H1 (cell line): ENCODE data around the gene UTS2B. TPM values are rescaled to one million over a fixed set of nuclear protein-coding genes. Genes with fewer than 3 reads are reported as not detected.

Experiments
- CTCF ChIA-PET: fragments of 300-600 bp; sonication (Branson Sonifier 250); formaldehyde crosslinking; loops from one replicate; lab custom pipeline; 2021; ENCODE audit not compliant: partially characterized antibody; lab: Charles Lee
- POLR2A ChIA-PET: fragments of 300-600 bp; sonication (Branson Sonifier 250); formaldehyde crosslinking; loops from one replicate; lab custom pipeline; 2021; ENCODE audit warnings: inconsistent platforms; ENCODE audit not compliant: partially characterized antibody; lab: Charles Lee
- DNase-seq, 2 experiments: peaks; one replicate each; pipeline versions ENCODE4 v3.0.0 to v3.0.0-alpha.2; 2010 to 2022; ENCODE audit warnings: low spot score in 2 of 2, low read depth in 1 of 2, mixed read lengths in 1 of 2
- FAIRE-seq: peaks from 2 replicates; lab custom pipeline; 2011; peaks lifted over from hg19 to GRCh38; lab: Jason Lieb, UNC
- H2AFZ ChIP-seq: 2 replicates; pipeline ENCODE4 v1.8.1; 2012; ENCODE audit warnings: low read length, inconsistent platforms
- H2AK5ac ChIP-seq: 2 replicates; pipeline ENCODE4 v1.6.1; 2013; ENCODE audit warnings: low read depth, low read length
- H2BK120ac ChIP-seq: replicated peaks from 2 replicates; pipeline ENCODE3; 2013; ENCODE audit warnings: low read depth, low read length, inconsistent platforms
- H2BK12ac ChIP-seq: 2 replicates; pipeline ENCODE4 v1.6.1; 2013; ENCODE audit warnings: low read depth, low read length
- H2BK15ac ChIP-seq: 2 replicates; pipeline ENCODE4 v1.6.1; 2013; ENCODE audit warnings: low read length
- H2BK20ac ChIP-seq: 2 replicates; pipeline ENCODE4 v1.6.1; 2013; ENCODE audit warnings: low read length
- H2BK5ac ChIP-seq: 2 replicates; pipeline ENCODE4 v1.6.1; 2013; ENCODE audit warnings: low read depth, low read length
- H3K14ac ChIP-seq: 2 replicates; pipeline ENCODE4 v1.6.1; 2013; ENCODE audit warnings: inconsistent platforms; ENCODE audit not compliant: insufficient read length
- H3K18ac ChIP-seq: 2 replicates; pipeline ENCODE4 v1.6.1; 2013; ENCODE audit warnings: low read length; ENCODE audit errors: extremely low read depth
- H3K23ac ChIP-seq: 2 replicates; pipeline ENCODE4 v1.6.1; 2013; ENCODE audit warnings: inconsistent platforms; ENCODE audit not compliant: insufficient read length
- H3K23me2 ChIP-seq: 2 replicates; pipeline ENCODE4 v1.6.1; 2013; ENCODE audit warnings: low read depth, low read length
- H3K27ac ChIP-seq: 2 replicates; pipeline ENCODE4 v1.6.1; 2011; ENCODE audit warnings: low read depth, low read length, inconsistent platforms
- H3K27me3 ChIP-seq, 4 experiments: replicated peaks in 1 of 4; 1 replicate in 1 of 4; 2 replicates in 3 of 4; pipeline versions ENCODE4 v1.6.1 to v1.8.1; 2011 to 2013; ENCODE audit warnings: low read length in 3 of 4, mild to moderate bottlenecking in 3 of 4, inconsistent platforms in 2 of 4, mixed read lengths in 2 of 4, moderate library complexity in 1 of 4; ENCODE audit not compliant: control insufficient read depth in 3 of 4, insufficient read depth in 3 of 4; ENCODE audit errors: extremely low read depth in 1 of 4
- H3K36me3 ChIP-seq, 4 experiments: 2 replicates each; pipeline versions ENCODE4 v1.6.1 to v1.8.1; 2011 to 2013; ENCODE audit warnings: mild to moderate bottlenecking in 4 of 4, low read length in 3 of 4, moderate library complexity in 2 of 4, control low read depth in 1 of 4, inconsistent platforms in 1 of 4; ENCODE audit not compliant: insufficient read depth in 4 of 4, control insufficient read depth in 2 of 4
- H3K4ac ChIP-seq: replicated peaks from 2 replicates; pipeline ENCODE3; 2013; ENCODE audit warnings: low read length, low read depth, mixed read lengths, inconsistent platforms; ENCODE audit not compliant: insufficient read length
- H3K4me1 ChIP-seq, 4 experiments: replicated peaks in 1 of 4; 1 replicate in 1 of 4; 2 replicates in 3 of 4; pipeline versions ENCODE4 v1.6.1 to v1.8.1; 2011 to 2013; ENCODE audit warnings: low read length in 3 of 4, inconsistent platforms in 2 of 4, mixed read lengths in 1 of 4; ENCODE audit not compliant: insufficient read depth in 4 of 4, control insufficient read depth in 3 of 4
- H3K4me2 ChIP-seq, 2 experiments: 2 replicates each; pipeline versions ENCODE4 v1.6.1 to v1.8.1; 2011 to 2013; ENCODE audit warnings: low read depth in 2 of 2, low read length in 2 of 2, control low read depth in 1 of 2, inconsistent platforms in 1 of 2, mild to moderate bottlenecking in 1 of 2; ENCODE audit not compliant: insufficient read depth in 1 of 2
- H3K4me3 ChIP-seq, 4 experiments: fragments of 200-600, 300-600 bp in 1 of 4; sonication (generic), shearing (Covaris generic), sonication (Bioruptor Twin) in 1 of 4; 2 replicates each; pipeline versions ENCODE4 v1.5.1 to v1.8.1; 2011 to 2016; ENCODE audit warnings: low read length in 4 of 4, low read depth in 3 of 4, control low read depth in 2 of 4, inconsistent platforms in 2 of 4, mild to moderate bottlenecking in 2 of 4, mixed read lengths in 1 of 4, moderate library complexity in 1 of 4; ENCODE audit not compliant: insufficient read depth in 2 of 4; ENCODE audit errors: extremely low read depth in 1 of 4
- H3K56ac ChIP-seq: replicated peaks from 2 replicates; pipeline ENCODE3; 2013; ENCODE audit warnings: low read depth, mild to moderate bottlenecking, mixed read lengths, low read length, inconsistent platforms; ENCODE audit not compliant: insufficient read length
- H3K79me1 ChIP-seq: 2 replicates; pipeline ENCODE4 v1.6.1; 2013; ENCODE audit warnings: low read depth, low read length, control low read depth
- H3K79me2 ChIP-seq, 2 experiments: 2 replicates each; pipeline versions ENCODE4 v1.6.1 to v1.8.1; 2012 to 2013; ENCODE audit warnings: low read length in 2 of 2, mild to moderate bottlenecking in 2 of 2, inconsistent platforms in 1 of 2; ENCODE audit not compliant: insufficient read depth in 2 of 2, control insufficient read depth in 1 of 2
- H3K9ac ChIP-seq, 4 experiments: replicated peaks in 1 of 4; 1 replicate in 1 of 4; 2 replicates in 3 of 4; pipeline versions ENCODE4 v1.6.1 to v1.8.1; 2011 to 2013; ENCODE audit warnings: low read depth in 3 of 4, low read length in 3 of 4, control low read depth in 2 of 4, mild to moderate bottlenecking in 2 of 4, moderate library complexity in 2 of 4, inconsistent platforms in 1 of 4; ENCODE audit errors: extremely low read depth in 1 of 4
- H3K9me3 ChIP-seq, 2 experiments: 2 replicates each; pipeline versions ENCODE4 v1.6.1 to v1.8.1; 2012 to 2013; ENCODE audit warnings: mild to moderate bottlenecking in 2 of 2, moderate library complexity in 2 of 2, control low read depth in 1 of 2, inconsistent platforms in 1 of 2, low read depth in 1 of 2, low read length in 1 of 2, mixed read lengths in 1 of 2; ENCODE audit not compliant: insufficient read depth in 2 of 2
- H4K20me1 ChIP-seq, 2 experiments: replicated peaks in 1 of 2; 2 replicates each; pipeline versions ENCODE3 to v1.8.1; 2011 to 2013; ENCODE audit warnings: inconsistent platforms in 2 of 2, low read length in 2 of 2, mild to moderate bottlenecking in 1 of 2; ENCODE audit not compliant: insufficient read depth in 2 of 2, control insufficient read depth in 1 of 2
- H4K5ac ChIP-seq: 2 replicates; pipeline ENCODE4 v1.6.1; 2013; ENCODE audit warnings: low read length, low read depth, mixed read lengths, inconsistent platforms; ENCODE audit not compliant: insufficient read length
- H4K8ac ChIP-seq: 2 replicates; pipeline ENCODE4 v1.8.0; 2013; ENCODE audit warnings: mild to moderate bottlenecking, moderate library complexity, low read length, inconsistent platforms; ENCODE audit not compliant: insufficient read depth; ENCODE audit errors: extremely low read depth
- H4K91ac ChIP-seq: replicated peaks from 2 replicates; pipeline ENCODE3; 2013; ENCODE audit warnings: low read length, mixed read lengths, inconsistent platforms; ENCODE audit not compliant: insufficient read length
- BRCA1 ChIP-seq: IDR thresholded peaks from 2 replicates; pipeline ENCODE4 v1.6.1; 2012; ENCODE audit warnings: low read depth, low read length, improper control_type of control experiment
- CEBPB ChIP-seq: IDR thresholded peaks from 2 replicates; pipeline ENCODE4 v1.6.1; 2012; ENCODE audit warnings: low read depth, low read length
- CREB1 ChIP-seq: IDR thresholded peaks from 2 replicates; pipeline ENCODE4 v1.6.1; 2012; ENCODE audit warnings: inconsistent platforms
- HDAC2 ChIP-seq, 2 experiments: fragments of 300-600 bp in 1 of 2; sonication (generic) in 1 of 2; IDR thresholded peaks; 2 replicates each; pipeline ENCODE4 v1.6.1; 2011 to 2012; ENCODE audit warnings: low read depth in 2 of 2, low read length in 2 of 2, mild to moderate bottlenecking in 2 of 2, moderate library complexity in 2 of 2, borderline replicate concordance in 1 of 2, inconsistent platforms in 1 of 2
- KDM5A ChIP-seq: fragments of 200-600 bp; IDR thresholded peaks from 2 replicates; pipeline ENCODE4 v1.7.1; 2012; ENCODE audit warnings: mild to moderate bottlenecking, low read length, inconsistent platforms, mixed read lengths
- MAFK ChIP-seq: IDR thresholded peaks from 2 replicates; pipeline ENCODE4 v1.6.1; 2012; ENCODE audit warnings: low read depth, mild to moderate bottlenecking, improper control_type of control experiment, low read length
- RBBP5 ChIP-seq: IDR thresholded peaks from 2 replicates; pipeline ENCODE4 v1.7.1; 2012; ENCODE audit warnings: low read depth, mild to moderate bottlenecking, inconsistent platforms, low read length, moderate library complexity, borderline replicate concordance
- SIN3A ChIP-seq, 2 experiments: IDR thresholded peaks in 1 of 2; conservative IDR thresholded peaks in 1 of 2; 2 replicates each; pipeline ENCODE4 v1.6.1; 2011 to 2012; ENCODE audit warnings: low read length in 2 of 2, improper control_type of control experiment in 1 of 2, low read depth in 1 of 2, mild to moderate bottlenecking in 1 of 2
- SIX5 ChIP-seq: IDR thresholded peaks from 2 replicates; pipeline ENCODE4 v1.6.1; 2011; ENCODE audit warnings: mild to moderate bottlenecking, low read depth, low read length
- SP4 ChIP-seq: IDR thresholded peaks from 2 replicates; pipeline ENCODE4 v1.6.1; 2012; ENCODE audit warnings: low read length, inconsistent platforms
- TAF1 ChIP-seq: IDR thresholded peaks from 2 replicates; pipeline ENCODE4 v1.6.1; 2011; ENCODE audit warnings: mild to moderate bottlenecking, low read depth, low read length
- YY1 ChIP-seq: IDR thresholded peaks from 2 replicates; pipeline ENCODE4 v1.6.1; 2011; ENCODE audit warnings: low read depth, mild to moderate bottlenecking, low read length
- WGBS, 2 experiments: shearing (Covaris generic) in 1 of 2; methylation state at CpG; one replicate each; pipeline versions ENCODE4 v1.1.6 to v1.1.7; 2013 to 2015; ENCODE audit warnings: low lambda C conversion rate in 2 of 2, mixed read lengths in 2 of 2, inconsistent platforms in 1 of 2, low coverage in 1 of 2, missing lambda C conversion rate in 1 of 2; ENCODE audit not compliant: insufficient replicate concordance in 2 of 2, insufficient coverage in 1 of 2, insufficient read length in 1 of 2; ENCODE audit errors: extremely low coverage in 1 of 2, missing lambda C conversion rate in 1 of 2; 5-methylcytosine and 5-hydroxymethylcytosine counted together
- polyA plus RNA-seq, 7 experiments: library from polyadenylated mRNA; depleted of rRNA in 3 of 7; stranded (reverse) in 5 of 7; unstranded in 2 of 7; fragments of >200 nt in 5 of 7; fragments of 200-250 nt in 2 of 7; gene quantifications; 1 replicate in 5 of 7; 2 replicates in 1 of 7; 4 replicates in 1 of 7; pipeline versions ENCODE4 v1.2.1 to v1.2.3, GENCODE V29; 2011 to 2013; ENCODE audit warnings: missing spikeins in 2 of 7, mixed read lengths in 2 of 7
- total RNA-seq: library from RNA; stranded (reverse); fragmentation: NEBNext Ultra II Directional; extraction: Animal tissue kit (Norgen Biotek cat#: 25700); gene quantifications from 2 replicates; pipeline ENCODE4 v1.2.1, GENCODE V29; 2021
- TF ChIP-seq, protein P1 (sequence below): IDR thresholded peaks from 2 replicates; pipeline ENCODE4 v1.6.1; 2012; ENCODE audit warnings: inconsistent platforms
- TF ChIP-seq, protein P2 (sequence below): IDR thresholded peaks from 2 replicates; pipeline ENCODE4 v1.6.1; 2011; ENCODE audit warnings: low read depth, mild to moderate bottlenecking, low read length; ENCODE audit not compliant: insufficient read depth

UTS2B gene
- total and polyA plus RNA-seq, 2 of the 8 experiments (the other 6 are each of a cell fraction or from before 2014, with no cell fraction given) = not detected

DNA sequence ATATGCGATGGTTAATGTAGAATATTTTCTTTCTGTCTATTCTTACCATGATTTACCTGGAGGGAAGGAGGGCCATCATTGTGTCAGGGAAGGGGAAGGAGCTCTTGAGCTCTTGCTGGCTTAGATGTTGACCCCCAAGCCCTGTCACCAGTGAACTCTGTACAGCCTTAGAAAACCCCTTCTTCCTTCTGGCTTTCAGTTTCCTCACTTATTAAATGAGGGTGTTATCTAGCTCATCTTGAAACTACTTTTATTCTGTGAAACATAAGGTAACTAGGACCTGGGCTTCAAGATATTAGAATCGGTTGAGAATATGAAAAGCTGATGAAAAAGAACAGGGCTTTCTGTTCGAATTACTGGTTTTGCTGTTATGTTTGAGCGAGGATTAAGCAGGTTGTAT lies 25.1 kb upstream of the UTS2B start:
- no peak overlapping the region for H4K91ac ChIP-seq
- H2AK5ac ChIP-seq = no peak overlapping the region
- no peak overlapping the region for H2BK5ac ChIP-seq
- no peak overlapping the region for H2BK120ac ChIP-seq
- FAIRE-seq = no peak
- H3K4ac ChIP-seq = no peak overlapping the region
- H3K79me2 ChIP-seq = peaks cover 0 to 2% of the 10 kb centered on the region in 2 experiments; a peak in 1 of 4 replicates
- ChIA-PET CTCF (interaction anchor here (1.3 to 2.0 kb wide), 4 partner anchors 9 to 14 kb away, joined by 4 to 7 read pairs (median 6); no protein-coding TSS in a partner anchor), POLR2A (interaction anchor here (1.0 kb wide), 1 partner anchor 11 kb away, joined by 3 read pairs; no protein-coding TSS in a partner anchor)
- H4K5ac ChIP-seq = no peak overlapping the region
- DNase-seq = no peak
- H3K23me2 ChIP-seq = no peaks in the 10 kb centered on the region
- no peak overlapping the region for H3K14ac ChIP-seq
- peaks cover 0 to 4% (median 0%) of the 10 kb centered on the region in 4 experiments; a peak in 1 of 8 replicates for H3K36me3 ChIP-seq
- H2BK15ac ChIP-seq = no peak overlapping the region
- no peaks in the 10 kb centered on the region for H3K9me3 ChIP-seq
- no peak overlapping the region for H2BK20ac ChIP-seq
- H3K23ac ChIP-seq = no peak overlapping the region
- 92 to 100% methylated on average over 1 to 4 of the region's 4 CpGs for WGBS, 2 experiments
- no peak overlapping the region for H3K9ac ChIP-seq
- H3K4me2 ChIP-seq = no peak overlapping the region
- H3K27ac ChIP-seq = no peak overlapping the region
- no peaks in the 10 kb centered on the region for H3K79me1 ChIP-seq
- no peaks in the 10 kb centered on the region for H4K20me1 ChIP-seq
- no peaks in the 10 kb centered on the region for H3K27me3 ChIP-seq
- H3K18ac ChIP-seq = no peak overlapping the region
- no peak for TF ChIP-seq KDM5A
- TF ChIP-seq SIX5 = no peak
- TF ChIP-seq YY1 = no peak
- no peak for TF ChIP-seq SIN3A (conservative IDR thresholded peaks at IDR 0.05 in 1 of 2, IDR thresholded peaks at IDR 0.05 in 1 of 2; ENCODE audit: low read depth in 1 of 2, low read length in 2 of 2)
- TF ChIP-seq, protein P1, sequence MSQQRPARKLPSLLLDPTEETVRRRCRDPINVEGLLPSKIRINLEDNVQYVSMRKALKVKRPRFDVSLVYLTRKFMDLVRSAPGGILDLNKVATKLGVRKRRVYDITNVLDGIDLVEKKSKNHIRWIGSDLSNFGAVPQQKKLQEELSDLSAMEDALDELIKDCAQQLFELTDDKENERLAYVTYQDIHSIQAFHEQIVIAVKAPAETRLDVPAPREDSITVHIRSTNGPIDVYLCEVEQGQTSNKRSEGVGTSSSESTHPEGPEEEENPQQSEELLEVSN = no peak
- no peak for TF ChIP-seq MAFK
- TF ChIP-seq SP4 = no peak
- TF ChIP-seq BRCA1 = no peak
- TF ChIP-seq HDAC2 (IDR thresholded peaks at IDR 0.05; ENCODE audit: borderline replicate concordance in 1 of 2, low read depth in 2 of 2, low read length in 2 of 2) = no peak
- TF ChIP-seq, protein P2, sequence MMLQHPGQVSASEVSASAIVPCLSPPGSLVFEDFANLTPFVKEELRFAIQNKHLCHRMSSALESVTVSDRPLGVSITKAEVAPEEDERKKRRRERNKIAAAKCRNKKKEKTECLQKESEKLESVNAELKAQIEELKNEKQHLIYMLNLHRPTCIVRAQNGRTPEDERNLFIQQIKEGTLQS = no peak
- no peak for TF ChIP-seq CEBPB
- TF ChIP-seq CREB1 = no peak
- TF ChIP-seq RBBP5 = no peak
- TF ChIP-seq TAF1 = no peak
- no peak overlapping the region for H2BK12ac ChIP-seq
- no peak overlapping the region for H2AFZ ChIP-seq
- no peak overlapping the region for H3K56ac ChIP-seq
- H4K8ac ChIP-seq = no peak overlapping the region
- H3K4me3 ChIP-seq = no peak overlapping the region
- H3K4me1 ChIP-seq = peaks cover 0 to 6% (median 1%) of the 10 kb centered on the region in 4 experiments; a peak in 2 of 7 replicates
